Dendritic cell treated with granulocyte-macrophage colony-stimulating factor and Interleukin-4, amounts not matched to agents 40 ng/mL and 50 ng/mL, for 4 days (primary cell): ENCODE measurements around the gene EGFL7.
A peak's percentile ranks its signal among the peaks of the same experiment; 100 is the strongest.

Experiments
- H3K27ac Mint-ChIP-seq: one replicate; pipeline ENCODE4 v1.8.0; 2022; ENCODE audit warnings: mild to moderate bottlenecking, mixed read lengths
- H3K27me3 Mint-ChIP-seq: one replicate; pipeline ENCODE4 v1.8.0; 2022; ENCODE audit warnings: mild to moderate bottlenecking, mixed read lengths
- H3K36me3 Mint-ChIP-seq: one replicate; pipeline ENCODE4 v1.8.0; 2022; ENCODE audit warnings: low read depth, mixed read lengths
- H3K4me1 Mint-ChIP-seq: one replicate; pipeline ENCODE4 v1.8.0; 2022; ENCODE audit warnings: low read depth, mixed read lengths
- H3K4me3 Mint-ChIP-seq: one replicate; pipeline ENCODE4 v1.8.0; 2022; ENCODE audit warnings: mild to moderate bottlenecking, moderate library complexity, mixed read lengths
- H3K9me3 Mint-ChIP-seq: one replicate; pipeline ENCODE4 v1.8.0; 2022; ENCODE audit warnings: mixed read lengths
- intact Hi-C: fragments of 100-400 bp; cut with micrococcal nuclease; formaldehyde crosslinking; loops from one replicate; pipeline ENCODE4 v1.15.0; 2022

Gene EGFL7

GRCh38 chr9:136644593-136645351 lies 17.9 kb upstream of the EGFL7 start:
- Mint-ChIP-seq H3K27ac (peak overlapping the region; percentile 94), H3K4me3 (peak overlapping the region; percentile 73), H3K9me3 (peaks cover 8% of the 10 kb centered on the region), H3K4me1 (peaks cover 60% of the 10 kb centered on the region), H3K27me3 (peaks cover 27% of the 10 kb centered on the region), H3K36me3 (no peaks in the 10 kb centered on the region)
- intact Hi-C loops: no loop called here

- peaks cover 23% of the 10 kb centered on the region for H3K27me3 Mint-ChIP-seq
- peaks cover 60% of the 10 kb centered on the region for H3K4me1 Mint-ChIP-seq
- H3K27ac Mint-ChIP-seq: peak overlapping the region; percentile 94
- intact Hi-C loops: no loop called here
- peaks cover 8% of the 10 kb centered on the region for H3K9me3 Mint-ChIP-seq
- no peaks in the 10 kb centered on the region for H3K36me3 Mint-ChIP-seq
- H3K4me3 Mint-ChIP-seq: peak overlapping the region; percentile 73
These were observed 17.3 kb upstream of the EGFL7 start for GRCh38 chr9:136645352-136645902.

DNA sequence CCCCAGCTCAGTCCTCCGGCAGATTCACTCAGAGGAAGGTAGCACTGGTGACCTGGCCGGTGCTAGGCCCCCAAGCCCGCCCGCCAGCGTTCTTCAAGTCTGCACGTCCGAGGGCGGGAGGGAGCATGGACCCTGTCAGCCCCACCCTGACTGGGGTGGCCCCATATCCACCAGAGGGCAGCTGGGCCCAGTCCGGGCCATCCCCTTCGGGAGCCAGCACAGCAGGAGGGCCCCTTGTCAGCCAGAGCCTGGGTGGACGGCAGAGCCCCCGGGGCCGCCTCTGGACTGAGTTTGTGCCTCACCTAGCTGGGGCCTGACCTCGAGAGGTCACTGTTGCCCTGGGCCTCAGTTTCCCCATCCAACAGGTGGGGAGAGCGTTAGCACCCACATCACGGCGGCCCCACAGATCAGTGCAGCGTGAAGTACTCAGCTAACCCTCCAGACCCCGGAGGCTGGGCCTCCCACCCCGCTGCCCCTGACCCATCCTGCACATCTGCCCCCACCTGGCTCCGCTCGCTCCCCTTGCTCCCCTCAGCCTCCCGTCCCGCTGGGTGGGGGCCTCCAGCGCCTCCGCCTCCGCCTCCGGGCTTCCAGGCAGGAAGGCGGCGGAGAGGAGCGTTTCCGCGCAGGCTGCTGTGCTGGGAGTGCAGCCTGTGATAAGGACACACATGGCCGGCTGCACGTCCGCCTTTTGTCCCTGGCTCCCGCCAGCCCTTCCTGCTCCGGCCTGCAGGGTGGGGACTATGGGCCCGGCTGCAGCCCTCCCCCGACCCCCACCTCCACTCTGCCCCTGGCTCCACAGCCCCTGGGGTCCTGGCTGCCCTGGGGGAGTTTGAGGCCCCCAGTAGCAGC lies 16.6 kb upstream of the EGFL7 start:
- H3K9me3 Mint-ChIP-seq: peaks cover 8% of the 10 kb centered on the region
- H3K4me1 Mint-ChIP-seq: peaks cover 66% of the 10 kb centered on the region
- no peaks in the 10 kb centered on the region for H3K36me3 Mint-ChIP-seq
- intact Hi-C loops: no loop called here
- H3K27me3 Mint-ChIP-seq: peaks cover 20% of the 10 kb centered on the region
- H3K27ac Mint-ChIP-seq: peak overlapping the region; percentile 94
- peak overlapping the region; percentile 73 for H3K4me3 Mint-ChIP-seq

- Mint-ChIP-seq H3K36me3 (no peaks in the 10 kb centered on the region), H3K27me3 (peaks cover 19% of the 10 kb centered on the region), H3K4me1 (peaks cover 65% of the 10 kb centered on the region), H3K27ac (peak overlapping the region; percentile 94), H3K4me3 (peak overlapping the region; percentile 73), H3K9me3 (peaks cover 7% of the 10 kb centered on the region)
- intact Hi-C loops: no loop called here
These were observed 15.6 kb upstream of the EGFL7 start for GRCh38 chr9:136646827-136647711.

GRCh38 chr9:136648751-136649150 lies 14.0 kb upstream of the EGFL7 start:
- peak overlapping the region; percentile 58 for H3K27ac Mint-ChIP-seq
- H3K4me3 Mint-ChIP-seq: peak overlapping the region; percentile 51
- H3K9me3 Mint-ChIP-seq: no peaks in the 10 kb centered on the region
- H3K4me1 Mint-ChIP-seq: peaks cover 53% of the 10 kb centered on the region
- no peaks in the 10 kb centered on the region for H3K36me3 Mint-ChIP-seq
- intact Hi-C loops: no loop called here
- H3K27me3 Mint-ChIP-seq: peaks cover 30% of the 10 kb centered on the region

DNA sequence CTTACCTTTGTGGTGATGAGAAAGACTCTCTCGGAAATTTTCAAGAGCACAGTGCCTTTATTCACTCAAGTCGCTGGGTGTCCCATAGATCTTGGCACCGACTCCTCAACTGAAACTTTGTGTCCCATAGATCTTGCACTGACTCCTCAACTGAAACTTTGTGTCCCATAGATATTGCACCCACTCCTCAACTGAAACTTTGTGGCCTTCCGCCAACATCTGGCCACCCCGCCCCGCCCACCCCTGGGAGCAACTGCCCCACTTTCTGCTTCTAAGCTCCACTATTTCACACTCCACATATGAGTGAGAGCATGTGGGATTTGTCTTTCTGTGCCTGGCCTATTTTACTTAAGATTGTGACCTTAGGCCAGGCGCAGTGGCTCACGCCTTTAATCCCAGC lies 12.7 kb upstream of the EGFL7 start:
- Mint-ChIP-seq H3K4me3 (no peak overlapping the region), H3K4me1 (peaks cover 43% of the 10 kb centered on the region), H3K36me3 (no peaks in the 10 kb centered on the region), H3K27ac (no peak overlapping the region), H3K27me3 (peaks cover 43% of the 10 kb centered on the region), H3K9me3 (no peaks in the 10 kb centered on the region)
- intact Hi-C loops: no loop called here

- intact Hi-C loops: no loop called here
- no peak overlapping the region for H3K27ac Mint-ChIP-seq
- no peak overlapping the region for H3K4me3 Mint-ChIP-seq
- H3K9me3 Mint-ChIP-seq: no peaks in the 10 kb centered on the region
- H3K4me1 Mint-ChIP-seq: peaks cover 43% of the 10 kb centered on the region
- no peaks in the 10 kb centered on the region for H3K36me3 Mint-ChIP-seq
- peaks cover 49% of the 10 kb centered on the region for H3K27me3 Mint-ChIP-seq
These were observed 12.1 kb upstream of the EGFL7 start for GRCh38 chr9:136650648-136651047.

GRCh38 chr9:136651860-136652259 lies 10.9 kb upstream of the EGFL7 start:
- peaks cover 56% of the 10 kb centered on the region for H3K27me3 Mint-ChIP-seq
- intact Hi-C loops: no loop called here
- H3K27ac Mint-ChIP-seq: no peak overlapping the region
- peaks cover 43% of the 10 kb centered on the region for H3K4me1 Mint-ChIP-seq
- no peak overlapping the region for H3K4me3 Mint-ChIP-seq
- H3K36me3 Mint-ChIP-seq: no peaks in the 10 kb centered on the region
- no peaks in the 10 kb centered on the region for H3K9me3 Mint-ChIP-seq

DNA sequence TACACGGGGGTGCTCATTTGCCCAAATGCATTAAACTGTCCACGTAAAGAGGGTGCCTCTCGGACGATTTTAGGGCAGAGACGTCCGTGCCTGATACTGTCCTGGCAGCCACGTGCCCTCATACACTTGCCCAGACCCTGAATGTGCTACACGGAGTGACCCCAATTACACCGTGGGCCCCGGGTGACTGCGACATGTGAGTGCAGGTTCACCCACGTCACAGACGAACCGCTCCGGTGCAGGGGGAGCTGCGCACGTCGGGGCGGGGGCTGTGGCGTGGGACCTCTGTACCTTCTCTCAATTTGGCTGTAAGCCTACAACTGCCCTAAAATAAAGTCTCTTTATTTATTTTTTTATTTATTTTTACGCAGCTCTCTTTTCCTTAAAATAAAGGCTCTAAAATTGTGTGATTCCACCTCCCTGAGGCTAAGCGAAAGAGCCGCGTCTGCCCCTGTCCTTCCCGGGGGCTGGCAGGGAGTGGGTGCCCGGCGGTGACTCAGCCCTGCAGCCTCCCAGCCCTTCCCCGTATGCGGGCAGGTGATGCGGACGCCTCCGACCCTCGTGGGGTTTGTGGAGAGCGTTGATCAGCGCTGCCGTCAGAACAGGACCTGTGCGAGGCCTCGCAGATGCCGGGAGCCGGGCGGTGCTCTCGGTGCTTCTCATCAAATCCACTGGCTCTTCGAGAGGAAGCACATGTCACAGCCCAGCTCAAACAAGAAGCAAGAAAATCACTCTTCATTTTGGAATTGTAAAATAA lies 9.2 kb upstream of the EGFL7 start:
- peaks cover 64% of the 10 kb centered on the region for H3K27me3 Mint-ChIP-seq
- intact Hi-C loops: no loop called here
- no peak overlapping the region for H3K4me3 Mint-ChIP-seq
- no peaks in the 10 kb centered on the region for H3K9me3 Mint-ChIP-seq
- peaks cover 45% of the 10 kb centered on the region for H3K4me1 Mint-ChIP-seq
- no peak overlapping the region for H3K27ac Mint-ChIP-seq
- H3K36me3 Mint-ChIP-seq: no peaks in the 10 kb centered on the region

- H3K4me3 Mint-ChIP-seq: no peak overlapping the region
- H3K36me3 Mint-ChIP-seq: no peaks in the 10 kb centered on the region
- intact Hi-C loops: no loop called here
- H3K9me3 Mint-ChIP-seq: no peaks in the 10 kb centered on the region
- peaks cover 79% of the 10 kb centered on the region for H3K27me3 Mint-ChIP-seq
- no peak overlapping the region for H3K27ac Mint-ChIP-seq
- peaks cover 41% of the 10 kb centered on the region for H3K4me1 Mint-ChIP-seq
These were observed 7.7 kb upstream of the EGFL7 start for GRCh38 chr9:136654820-136655535.

DNA sequence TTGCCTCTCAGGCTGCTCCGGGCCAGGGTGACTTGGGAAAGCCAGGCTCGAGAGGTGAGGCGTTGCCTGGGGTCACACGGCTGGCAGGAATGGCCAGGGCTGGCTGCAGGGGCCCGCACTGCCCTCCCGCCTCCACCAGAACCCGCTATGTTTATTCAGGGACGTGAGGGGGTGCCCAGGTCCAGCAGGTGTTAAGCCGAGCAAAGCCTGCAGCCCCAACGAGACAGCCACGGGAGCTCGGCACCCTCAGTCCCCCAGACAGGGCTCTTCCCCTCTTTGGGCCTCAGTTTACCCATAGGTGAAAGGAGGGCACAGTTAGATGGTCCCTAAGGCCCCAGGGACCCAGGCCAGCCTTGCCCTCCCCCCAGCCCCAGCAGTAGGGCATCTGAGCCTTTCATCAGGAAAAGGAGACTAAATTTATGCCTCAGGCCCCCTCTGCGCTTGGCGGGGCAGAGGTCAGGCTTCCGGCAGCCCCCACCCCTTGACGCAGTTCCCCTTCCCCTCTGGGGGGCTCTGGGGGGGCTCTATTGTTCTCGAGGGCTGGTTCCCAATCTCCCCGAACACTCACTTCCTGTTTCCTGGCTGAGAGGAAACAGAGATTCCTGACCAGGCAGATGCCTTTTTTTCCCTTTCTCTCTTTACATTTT lies 7.1 kb upstream of the EGFL7 start:
- Mint-ChIP-seq H3K27ac (no peak overlapping the region), H3K36me3 (no peaks in the 10 kb centered on the region), H3K4me1 (peaks cover 41% of the 10 kb centered on the region), H3K9me3 (no peaks in the 10 kb centered on the region), H3K4me3 (no peak overlapping the region), H3K27me3 (peaks cover 86% of the 10 kb centered on the region)
- intact Hi-C loops: no loop called here

DNA sequence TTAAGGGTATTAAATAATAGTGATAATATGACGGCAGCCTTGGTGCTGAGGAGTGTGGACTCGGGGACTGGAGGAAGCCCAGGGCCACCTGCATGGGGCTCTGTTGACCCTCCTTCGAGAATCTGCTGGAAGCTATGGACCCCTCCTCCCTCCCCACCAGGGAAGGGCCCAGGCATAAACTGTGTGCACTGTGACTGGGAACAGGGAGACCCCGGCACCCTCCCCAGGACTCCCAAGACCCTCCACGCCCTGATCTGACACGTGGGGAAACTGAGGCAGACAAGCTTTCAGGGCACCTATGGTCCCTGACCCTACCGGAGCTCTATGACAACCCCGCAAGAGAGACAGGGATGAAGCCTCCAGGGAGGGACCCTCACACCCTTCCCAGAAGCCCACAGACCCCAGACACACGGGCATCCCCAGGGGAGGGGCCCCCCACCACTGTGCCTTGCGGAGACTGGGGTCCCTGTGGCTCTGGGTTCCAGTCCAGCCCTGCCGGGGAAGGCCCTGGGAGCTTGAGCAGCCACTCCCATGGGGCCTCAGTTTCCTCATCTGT lies 6.5 kb upstream of the EGFL7 start:
- peaks cover 89% of the 10 kb centered on the region for H3K27me3 Mint-ChIP-seq
- no peaks in the 10 kb centered on the region for H3K36me3 Mint-ChIP-seq
- H3K27ac Mint-ChIP-seq: peak overlapping the region; percentile 6
- H3K9me3 Mint-ChIP-seq: no peaks in the 10 kb centered on the region
- intact Hi-C loops: no loop called here
- H3K4me3 Mint-ChIP-seq: no peak overlapping the region
- H3K4me1 Mint-ChIP-seq: peaks cover 35% of the 10 kb centered on the region
